ENCODE measurements around the gene DCAF11. TPM values are rescaled to one million over a fixed set of nuclear protein-coding genes. Genes with fewer than 3 reads are reported as not detected.

DCAF11 gene
- total RNA-seq, 2 experiments from 2014 or later = 74.8 to 75.3 TPM

DNA sequence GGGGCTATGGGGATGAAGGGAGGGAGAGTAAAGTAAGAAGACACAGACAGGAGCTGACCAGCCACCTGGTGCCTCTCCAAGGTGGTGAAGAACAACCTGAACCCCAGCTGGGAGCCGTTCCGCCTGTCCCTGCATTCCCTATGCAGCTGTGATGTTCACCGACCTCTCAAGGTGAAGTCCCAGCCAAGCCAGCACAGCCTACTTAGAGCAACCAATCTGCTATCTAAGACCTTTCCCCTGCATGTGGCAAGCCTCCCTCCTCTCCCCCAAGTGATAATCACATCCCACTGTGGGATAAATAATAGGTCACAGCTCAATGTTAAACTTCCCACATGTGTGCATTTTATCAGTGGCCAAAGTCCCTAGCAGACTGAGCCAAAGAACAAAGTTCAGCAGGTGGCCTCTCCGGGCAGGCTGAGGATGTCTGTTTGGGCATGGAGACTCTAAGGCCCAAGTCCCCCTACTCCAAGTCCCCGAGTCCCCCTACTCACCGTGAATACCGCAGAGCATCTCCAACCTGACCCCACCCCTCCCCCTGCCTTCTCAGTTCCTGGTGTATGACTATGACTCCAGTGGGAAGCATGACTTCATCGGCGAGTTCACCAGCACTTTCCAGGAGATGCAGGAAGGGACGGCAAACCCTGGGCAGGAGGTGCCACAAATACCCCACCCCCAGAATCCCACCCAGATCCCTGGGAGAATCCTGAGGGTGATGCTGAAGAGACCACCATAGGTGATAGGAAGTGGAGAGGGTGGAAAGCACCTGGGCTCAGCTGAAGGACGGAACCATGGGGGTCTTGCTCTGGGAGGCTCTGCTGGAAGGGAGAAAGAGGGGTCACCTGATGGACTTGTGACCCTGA, 39.7 kb upstream of the DCAF11 start:
- no peaks in the 10 kb centered on the region for H3K9me3 ChIP-seq (ENCODE audit: control insufficient read depth in 1 of 2, insufficient read depth in 1 of 2, low read length in 2 of 2)
- Mint-ChIP-seq H3K4me3 (no peak overlapping the region), H3K27me3 (peaks cover 13% of the 10 kb centered on the region), H3K4me1 (ENCODE audit: low read depth) (peaks cover 5% of the 10 kb centered on the region), H3K27ac (no peak overlapping the region), H3K36me3 (ENCODE audit: low read depth) (no peaks in the 10 kb centered on the region), H3K9me3 (no peaks in the 10 kb centered on the region)
- DNase-seq = no peak
- H3K4me1 ChIP-seq (ENCODE audit: insufficient read depth, low read length) = no peaks in the 10 kb centered on the region
- no peaks in the 10 kb centered on the region for H3K36me3 ChIP-seq (ENCODE audit: insufficient read depth, low read length)
- H3K27me3 ChIP-seq (ENCODE audit: control insufficient read depth in 1 of 2, insufficient read depth in 2 of 2, low read length in 2 of 2) = no peaks in the 10 kb centered on the region
- H3K4me3 ChIP-seq (ENCODE audit: low read length) = no peak overlapping the region
- no peak overlapping the region for H3K27ac ChIP-seq (ENCODE audit: low read depth in 1 of 2, low read length in 2 of 2)
- POLR2A ChIA-PET = no interaction called here
- TF ChIP-seq CTCF (IDR thresholded peaks at IDR 0.05) = no peak
- no peak for ATAC-seq (ENCODE audit: poor library complexity)
- intact Hi-C loops (cut with DNase I, micrococcal nuclease) = no loop called here
- CTCF ChIA-PET = interaction anchor here (1.0 kb wide), 1 partner anchor 13 kb away, joined by 3 read pairs; no protein-coding TSS in a partner anchor

- no peaks in the 10 kb centered on the region for H3K9me3 ChIP-seq (ENCODE audit: control insufficient read depth in 1 of 2, insufficient read depth in 1 of 2, low read length in 2 of 2)
- Mint-ChIP-seq H3K27me3 (peaks cover 5% of the 10 kb centered on the region), H3K27ac (no peak overlapping the region), H3K4me1 (ENCODE audit: low read depth) (peaks cover 12% of the 10 kb centered on the region), H3K4me3 (no peak overlapping the region), H3K36me3 (ENCODE audit: low read depth) (no peaks in the 10 kb centered on the region), H3K9me3 (no peaks in the 10 kb centered on the region)
- no peaks in the 10 kb centered on the region for H3K27me3 ChIP-seq (ENCODE audit: control insufficient read depth in 1 of 2, insufficient read depth in 2 of 2, low read length in 2 of 2)
- ATAC-seq (ENCODE audit: poor library complexity) (no peak), DNase-seq (no peak)
- H3K36me3 ChIP-seq (ENCODE audit: insufficient read depth, low read length) = no peaks in the 10 kb centered on the region
- TF ChIP-seq CTCF (IDR thresholded peaks at IDR 0.05) = no peak
- no peak overlapping the region for H3K27ac ChIP-seq (ENCODE audit: low read depth in 1 of 2, low read length in 2 of 2)
- CTCF ChIA-PET = no interaction called here
- POLR2A ChIA-PET = no interaction called here
- H3K4me1 ChIP-seq (ENCODE audit: insufficient read depth, low read length) = peaks cover 8% of the 10 kb centered on the region
- intact Hi-C loops (cut with DNase I, micrococcal nuclease) = no loop called here
- H3K4me3 ChIP-seq (ENCODE audit: low read length) = no peak overlapping the region
These were observed 38.9 kb upstream of the DCAF11 start for GRCh38 chr14:24075485-24076301.

GRCh38 chr14:24076302-24076601, 38.3 kb upstream of the DCAF11 start:
- Histone ChIP-seq H3K27me3 (ENCODE audit: control insufficient read depth in 1 of 2, insufficient read depth in 2 of 2, low read length in 2 of 2) (no peaks in the 10 kb centered on the region), H3K36me3 (ENCODE audit: insufficient read depth, low read length) (no peaks in the 10 kb centered on the region), H3K9me3 (ENCODE audit: control insufficient read depth in 1 of 2, insufficient read depth in 1 of 2, low read length in 2 of 2) (no peaks in the 10 kb centered on the region), H3K4me3 (ENCODE audit: low read length) (no peak overlapping the region), H3K27ac (ENCODE audit: low read depth in 1 of 2, low read length in 2 of 2) (no peak overlapping the region), H3K4me1 (ENCODE audit: insufficient read depth, low read length) (peaks cover 12% of the 10 kb centered on the region)
- intact Hi-C loops (cut with DNase I, micrococcal nuclease) = no loop called here
- no peaks in the 10 kb centered on the region for H3K36me3 Mint-ChIP-seq (ENCODE audit: low read depth)
- no peak for DNase-seq
- ChIA-PET POLR2A (no interaction called here), CTCF (no interaction called here)
- no peak for TF ChIP-seq CTCF (IDR thresholded peaks at IDR 0.05)
- ATAC-seq (ENCODE audit: poor library complexity) = no peak
- no peak overlapping the region for H3K27ac Mint-ChIP-seq
- no peaks in the 10 kb centered on the region for H3K27me3 Mint-ChIP-seq
- peaks cover 15% of the 10 kb centered on the region for H3K4me1 Mint-ChIP-seq (ENCODE audit: low read depth)
- no peaks in the 10 kb centered on the region for H3K9me3 Mint-ChIP-seq
- H3K4me3 Mint-ChIP-seq = no peak overlapping the region
